ENCODE results near the gene BMPR1A. TPM values are rescaled to one million over a fixed set of nuclear protein-coding genes. Genes with fewer than 3 reads are reported as not detected.

Gene BMPR1A
- total RNA-seq, 4 donors from 2014 or later, result 29.3 to 45.2 (median 38.0) TPM

GRCh38 chr10:86953747-86954680 is 197.6 kb downstream of the BMPR1A start:
- in situ Hi-C loops (cut with MboI; ENCODE audit: low pct_ligation_motif_present in 1 of 4, low pct_unique_long_range_greater_than_20kb in 1 of 4, low sequenced_read_pairs in 3 of 4), result no loop called here
- no peak for DNase-seq
- WGBS, 2 donors (ENCODE audit: low coverage in 1 of 2), result 65 to 73% methylated on average over 4 to 15 of the region's 15 CpGs

GRCh38 chr10:86954681-86955500 is 198.5 kb downstream of the BMPR1A start:
- H3K9me3 ChIP-seq, result peaks cover 0 to 6% of the 10 kb centered on the region in 2 donors
- intact Hi-C loops (cut with DNase I; ENCODE audit: low total_unique reads), result no loop called here
- no peaks in the 10 kb centered on the region for H3K36me3 ChIP-seq
- TF ChIP-seq POLR2AphosphoS5 (IDR thresholded peaks at IDR 0.05), result no peak
- no peak for TF ChIP-seq POLR2A (IDR thresholded peaks at IDR 0.05)
- TF ChIP-seq EP300 (IDR thresholded peaks at IDR 0.05; ENCODE audit: low read depth), result no peak
- TF ChIP-seq, protein P1, sequence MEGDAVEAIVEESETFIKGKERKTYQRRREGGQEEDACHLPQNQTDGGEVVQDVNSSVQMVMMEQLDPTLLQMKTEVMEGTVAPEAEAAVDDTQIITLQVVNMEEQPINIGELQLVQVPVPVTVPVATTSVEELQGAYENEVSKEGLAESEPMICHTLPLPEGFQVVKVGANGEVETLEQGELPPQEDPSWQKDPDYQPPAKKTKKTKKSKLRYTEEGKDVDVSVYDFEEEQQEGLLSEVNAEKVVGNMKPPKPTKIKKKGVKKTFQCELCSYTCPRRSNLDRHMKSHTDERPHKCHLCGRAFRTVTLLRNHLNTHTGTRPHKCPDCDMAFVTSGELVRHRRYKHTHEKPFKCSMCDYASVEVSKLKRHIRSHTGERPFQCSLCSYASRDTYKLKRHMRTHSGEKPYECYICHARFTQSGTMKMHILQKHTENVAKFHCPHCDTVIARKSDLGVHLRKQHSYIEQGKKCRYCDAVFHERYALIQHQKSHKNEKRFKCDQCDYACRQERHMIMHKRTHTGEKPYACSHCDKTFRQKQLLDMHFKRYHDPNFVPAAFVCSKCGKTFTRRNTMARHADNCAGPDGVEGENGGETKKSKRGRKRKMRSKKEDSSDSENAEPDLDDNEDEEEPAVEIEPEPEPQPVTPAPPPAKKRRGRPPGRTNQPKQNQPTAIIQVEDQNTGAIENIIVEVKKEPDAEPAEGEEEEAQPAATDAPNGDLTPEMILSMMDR (IDR thresholded peaks at IDR 0.05), result no peak
- no peak for DNase-seq
- no peak overlapping the region for H3K4me3 ChIP-seq
- WGBS, 2 donors (ENCODE audit: low coverage in 1 of 2), result 73 to 78% methylated on average over 2 to 13 of the region's 13 CpGs
- H3K27me3 ChIP-seq, result no peaks in the 10 kb centered on the region
- H3K27ac ChIP-seq, result peak overlapping the region; percentile 50 to 69 (median 61)
- H3K4me1 ChIP-seq, result peaks cover 0 to 31% (median 13%) of the 10 kb centered on the region in 4 donors
- in situ Hi-C loops (cut with MboI; ENCODE audit: low pct_ligation_motif_present in 1 of 4, low pct_unique_long_range_greater_than_20kb in 1 of 4, low sequenced_read_pairs in 3 of 4), result no loop called here

More at GRCh38 chr10:86953747-86954680, 197.6 kb downstream of the BMPR1A start:
- Histone ChIP-seq H3K27ac (peak overlapping the region; percentile 50 to 69 (median 61)), H3K36me3 (no peaks in the 10 kb centered on the region), H3K4me1 (peaks cover 0 to 27% (median 11%) of the 10 kb centered on the region in 4 donors), H3K27me3 (no peaks in the 10 kb centered on the region), H3K4me3 (no peak overlapping the region), H3K9me3 (peaks cover 0 to 6% of the 10 kb centered on the region in 2 donors)
- TF ChIP-seq, protein P1 (IDR thresholded peaks at IDR 0.05), result no peak
- TF ChIP-seq POLR2AphosphoS5 (IDR thresholded peaks at IDR 0.05) (no peak), POLR2A (IDR thresholded peaks at IDR 0.05) (no peak), EP300 (IDR thresholded peaks at IDR 0.05; ENCODE audit: low read depth) (no peak)
- intact Hi-C loops (cut with DNase I; ENCODE audit: low total_unique reads), result no loop called here

GRCh38 chr10:86955501-86956194 is 199.2 kb downstream of the BMPR1A start:
- in situ Hi-C loops (cut with MboI; ENCODE audit: low pct_ligation_motif_present in 1 of 4, low pct_unique_long_range_greater_than_20kb in 1 of 4, low sequenced_read_pairs in 3 of 4), result no loop called here

More at GRCh38 chr10:86955501-86956194, 199.2 kb downstream of the BMPR1A start:
- intact Hi-C loops (cut with DNase I; ENCODE audit: low total_unique reads), result no loop called here
- Histone ChIP-seq H3K4me1 (peaks cover 0 to 31% (median 13%) of the 10 kb centered on the region in 4 donors), H3K9me3 (peaks cover 0 to 6% of the 10 kb centered on the region in 2 donors), H3K27me3 (no peaks in the 10 kb centered on the region), H3K27ac (peak overlapping the region; percentile 50 to 69 (median 61)), H3K4me3 (no peak overlapping the region), H3K36me3 (no peaks in the 10 kb centered on the region)
- 64% methylated on average over 13 of the region's 16 CpGs; no CpG with 5 or more reads in 1 of the 2 donors for WGBS, 2 donors (ENCODE audit: low coverage in 1 of 2)
- TF ChIP-seq POLR2A (IDR thresholded peaks at IDR 0.05) (no peak), EP300 (IDR thresholded peaks at IDR 0.05; ENCODE audit: low read depth) (no peak), POLR2AphosphoS5 (IDR thresholded peaks at IDR 0.05) (no peak)
- TF ChIP-seq, protein P1 (IDR thresholded peaks at IDR 0.05), result no peak
- DNase-seq, result no peak
